Mesendoderm (in vitro differentiated cells): ENCODE results near the gene PRRG3.

Source experiments
- DNase-seq: peaks from one replicate; pipeline ENCODE4 v3.0.0; 2013
- H2AK5ac ChIP-seq: 2 replicates; pipeline ENCODE4 v1.6.1; 2013; ENCODE audit warnings: low read length, inconsistent platforms
- H2BK120ac ChIP-seq: 2 replicates; pipeline ENCODE4 v1.6.1; 2013; ENCODE audit warnings: low read depth, mild to moderate bottlenecking, low read length, moderate library complexity, mixed read lengths
- H2BK15ac ChIP-seq: replicated peaks from 2 replicates; pipeline ENCODE4 v1.6.1; 2013; ENCODE audit warnings: low read depth, mild to moderate bottlenecking, moderate library complexity
- H2BK5ac ChIP-seq: 2 replicates; pipeline ENCODE4 v1.6.1; 2013; ENCODE audit warnings: low read length, inconsistent platforms
- H3K18ac ChIP-seq: 2 replicates; pipeline ENCODE4 v1.6.1; 2013; ENCODE audit warnings: mild to moderate bottlenecking, low read length, mixed read lengths
- H3K23ac ChIP-seq: one replicate; pipeline ENCODE4 v1.6.1; 2013; ENCODE audit warnings: low read length
- H3K27ac ChIP-seq: 2 replicates; pipeline ENCODE4 v1.5.1; 2013; ENCODE audit warnings: low read depth, mild to moderate bottlenecking, inconsistent platforms, low read length, moderate library complexity
- H3K27me3 ChIP-seq: 2 replicates; pipeline ENCODE4 v1.6.1; 2013; ENCODE audit warnings: low read length, control low read depth, mild to moderate bottlenecking, inconsistent platforms; ENCODE audit not compliant: insufficient read depth, poor library complexity
- H3K36me3 ChIP-seq: 2 replicates; pipeline ENCODE4 v1.6.1; 2013; ENCODE audit warnings: low read length, inconsistent platforms; ENCODE audit not compliant: control insufficient read depth, insufficient read depth
- H3K4ac ChIP-seq: one replicate; pipeline ENCODE4 v1.6.1; 2013; ENCODE audit warnings: low read depth, mild to moderate bottlenecking, low read length, moderate library complexity
- H3K4me1 ChIP-seq: 2 replicates; pipeline ENCODE4 v1.6.1; 2013; ENCODE audit warnings: low read depth, low read length, inconsistent platforms; ENCODE audit not compliant: control insufficient read depth
- H3K4me2 ChIP-seq: 2 replicates; pipeline ENCODE4 v1.6.1; 2013; ENCODE audit warnings: low read length
- H3K4me3 ChIP-seq: 2 replicates; pipeline ENCODE4 v1.5.1; 2013; ENCODE audit warnings: mild to moderate bottlenecking, low read length
- H3K56ac ChIP-seq: one replicate; pipeline ENCODE4 v1.6.1; 2013; ENCODE audit warnings: low read length
- H3K79me1 ChIP-seq: 2 replicates; pipeline ENCODE4 v1.6.1; 2013; ENCODE audit warnings: low read length, inconsistent platforms
- H3K79me2 ChIP-seq: 2 replicates; pipeline ENCODE4 v1.6.1; 2013; ENCODE audit warnings: mild to moderate bottlenecking, low read length; ENCODE audit not compliant: control insufficient read depth, insufficient read depth
- H3K9ac ChIP-seq: 2 replicates; pipeline ENCODE4 v1.6.1; 2013; ENCODE audit warnings: low read length, inconsistent platforms
- H4K5ac ChIP-seq: one replicate; pipeline ENCODE4 v1.6.1; 2013; ENCODE audit warnings: low read length
- H4K8ac ChIP-seq: one replicate; pipeline ENCODE4 v1.6.1; 2013; ENCODE audit warnings: low read depth, mild to moderate bottlenecking, control low read depth, low read length, moderate library complexity
- WGBS: extraction: QIAGEN DNeasy Blood & Tissue Kit; methylation state at CpG from one replicate; pipeline ENCODE4 v1.1.7; 2013; ENCODE audit warnings: low lambda C conversion rate, missing lambda C conversion rate; ENCODE audit not compliant: insufficient coverage; ENCODE audit errors: extremely low coverage; 5-methylcytosine and 5-hydroxymethylcytosine counted together

Gene PRRG3

GRCh38 chrX:151715752-151716151, 20.5 kb downstream of the PRRG3 start, which contains the start of gene FATE1:
TSS of gene FATE1 (plus strand) at chrX:151716035. CDS start at chrX:151716120, 85 bp downstream.
- H3K27ac ChIP-seq: no peak within 1 kb of the TSS
- no peaks in the 10 kb centered on the region for H3K79me2 ChIP-seq
- no peak within 1 kb of the TSS for H3K4me2 ChIP-seq
- no peak within 1 kb of the TSS for H2BK15ac ChIP-seq
- H3K36me3 ChIP-seq: no peaks in the 10 kb centered on the region
- H3K4me1 ChIP-seq: no peaks in the 10 kb centered on the region
- no peak within 1 kb of the TSS for H3K9ac ChIP-seq
- H4K5ac ChIP-seq: no peak within 1 kb of the TSS
- WGBS: no CpG with 5 or more reads among the region's 3 CpGs
- H3K79me1 ChIP-seq: no peaks in the 10 kb centered on the region
- DNase-seq: no peak
- no peak within 1 kb of the TSS for H2BK120ac ChIP-seq
- no peak within 1 kb of the TSS for H4K8ac ChIP-seq
- no peak within 1 kb of the TSS for H3K4me3 ChIP-seq
- H2BK5ac ChIP-seq: no peak within 1 kb of the TSS
- H3K4ac ChIP-seq: no peak within 1 kb of the TSS
- H3K23ac ChIP-seq: no peak within 1 kb of the TSS
- H3K56ac ChIP-seq: no peak within 1 kb of the TSS
- no peaks in the 10 kb centered on the region for H3K27me3 ChIP-seq
- H3K18ac ChIP-seq: no peak within 1 kb of the TSS
- H2AK5ac ChIP-seq: no peak within 1 kb of the TSS

- H3K4ac ChIP-seq: no peak overlapping the region
- no peak overlapping the region for H3K23ac ChIP-seq
- no peak overlapping the region for H4K5ac ChIP-seq
- H3K36me3 ChIP-seq: no peaks in the 10 kb centered on the region
- H3K79me1 ChIP-seq: no peaks in the 10 kb centered on the region
- H3K56ac ChIP-seq: peak overlapping the region; percentile 34
- H3K79me2 ChIP-seq: no peaks in the 10 kb centered on the region
- H2AK5ac ChIP-seq: no peak overlapping the region
- H2BK120ac ChIP-seq: no peak overlapping the region
- no peaks in the 10 kb centered on the region for H3K27me3 ChIP-seq
- H4K8ac ChIP-seq: no peak overlapping the region
- H2BK5ac ChIP-seq: no peak overlapping the region
- no peak overlapping the region for H3K18ac ChIP-seq
- no peak overlapping the region for H3K4me3 ChIP-seq
- peak; percentile 75 for DNase-seq
- H3K4me1 ChIP-seq: no peaks in the 10 kb centered on the region
- no peak overlapping the region for H3K27ac ChIP-seq
- no peak overlapping the region for H2BK15ac ChIP-seq
- H3K9ac ChIP-seq: no peak overlapping the region
- no peak overlapping the region for H3K4me2 ChIP-seq
- no CpG with 5 or more reads among the region's 24 CpGs for WGBS
These were observed 27.1 kb downstream of the PRRG3 start for GRCh38 chrX:151722241-151722846.

- H3K56ac ChIP-seq: peak overlapping the region; percentile 34
- no peak overlapping the region for H2BK5ac ChIP-seq
- no peak overlapping the region for H3K4me2 ChIP-seq
These were observed 28.0 kb downstream of the PRRG3 start for GRCh38 chrX:151723156-151723760.

GRCh38 chrX:151724563-151725337, 29.5 kb downstream of the PRRG3 start:
- no peak overlapping the region for H4K5ac ChIP-seq
- H3K27me3 ChIP-seq: no peaks in the 10 kb centered on the region
- H3K27ac ChIP-seq: no peak overlapping the region
- H3K9ac ChIP-seq: no peak overlapping the region
- DNase-seq: no peak
- H3K4ac ChIP-seq: no peak overlapping the region
- no peaks in the 10 kb centered on the region for H3K79me1 ChIP-seq
- no peaks in the 10 kb centered on the region for H3K4me1 ChIP-seq
- no peak overlapping the region for H2BK15ac ChIP-seq
- no peak overlapping the region for H4K8ac ChIP-seq
- H3K36me3 ChIP-seq: no peaks in the 10 kb centered on the region
- no peak overlapping the region for H2BK5ac ChIP-seq
- no peak overlapping the region for H2AK5ac ChIP-seq
- H3K56ac ChIP-seq: no peak overlapping the region
- no peak overlapping the region for H3K18ac ChIP-seq
- no peaks in the 10 kb centered on the region for H3K79me2 ChIP-seq
- no CpG with 5 or more reads among the region's 7 CpGs for WGBS
- H3K4me3 ChIP-seq: no peak overlapping the region
- no peak overlapping the region for H3K4me2 ChIP-seq
- no peak overlapping the region for H2BK120ac ChIP-seq
- no peak overlapping the region for H3K23ac ChIP-seq

More at GRCh38 chrX:151723156-151723760, 28.0 kb downstream of the PRRG3 start:
- no CpG with 5 or more reads among the region's 7 CpGs for WGBS
- Histone ChIP-seq H2BK120ac (no peak overlapping the region), H3K79me2 (no peaks in the 10 kb centered on the region), H3K27ac (no peak overlapping the region), H3K4me1 (no peaks in the 10 kb centered on the region), H3K79me1 (no peaks in the 10 kb centered on the region), H3K9ac (no peak overlapping the region), H3K4ac (no peak overlapping the region), H3K4me3 (no peak overlapping the region), H3K18ac (no peak overlapping the region), H3K23ac (no peak overlapping the region), H3K27me3 (no peaks in the 10 kb centered on the region), H4K5ac (no peak overlapping the region), H4K8ac (no peak overlapping the region), H2BK15ac (no peak overlapping the region), H2AK5ac (no peak overlapping the region), H3K36me3 (no peaks in the 10 kb centered on the region)
- DNase-seq: peak; percentile 32

- H3K56ac ChIP-seq: no peak overlapping the region
- no peak overlapping the region for H3K9ac ChIP-seq
- no peak overlapping the region for H2BK15ac ChIP-seq
- H3K27me3 ChIP-seq: no peaks in the 10 kb centered on the region
- no peak overlapping the region for H2AK5ac ChIP-seq
- no peaks in the 10 kb centered on the region for H3K79me1 ChIP-seq
- no peak for DNase-seq
- no peak overlapping the region for H3K27ac ChIP-seq
- H3K18ac ChIP-seq: no peak overlapping the region
- no peak overlapping the region for H4K5ac ChIP-seq
- H3K36me3 ChIP-seq: no peaks in the 10 kb centered on the region
- H3K4ac ChIP-seq: no peak overlapping the region
- H3K4me2 ChIP-seq: no peak overlapping the region
- H4K8ac ChIP-seq: no peak overlapping the region
- whole genome bisulfite sequencing: no CpG with 5 or more reads among the region's 1 CpG
- H2BK120ac ChIP-seq: no peak overlapping the region
- no peaks in the 10 kb centered on the region for H3K79me2 ChIP-seq
- H3K23ac ChIP-seq: no peak overlapping the region
- no peak overlapping the region for H2BK5ac ChIP-seq
- H3K4me1 ChIP-seq: no peaks in the 10 kb centered on the region
- H3K4me3 ChIP-seq: no peak overlapping the region
These were observed 30.0 kb downstream of the PRRG3 start for GRCh38 chrX:151725338-151725614.
